ENCODE data around the gene SLC26A9.
"Not testable (repeated sequence)": the region's sequence is repeated elsewhere in the genome, so short reads cannot be mapped to it uniquely, and the experiment has no call there.

The SLC26A9 gene

GRCh38 chr1:205927247-205927646 is 16.0 kb downstream of the SLC26A9 start:
- DNase-seq (ENCODE audit: low read depth in 3 of 3, low spot score in 1 of 3), result no peak

GRCh38 chr1:205926636-205927035 is 16.6 kb downstream of the SLC26A9 start:
- DNase-seq (ENCODE audit: low read depth in 3 of 3, low spot score in 1 of 3), result no peak

- no peak for DNase-seq (ENCODE audit: low read depth in 3 of 3, low spot score in 1 of 3)
These were observed 17.0 kb downstream of the SLC26A9 start for GRCh38 chr1:205926213-205926612.

GRCh38 chr1:205925736-205926135 is 17.5 kb downstream of the SLC26A9 start:
- DNase-seq (ENCODE audit: low read depth in 3 of 3, low spot score in 1 of 3), result no peak

GRCh38 chr1:205924460-205924790 is 18.8 kb downstream of the SLC26A9 start:
- no peak for DNase-seq (ENCODE audit: low read depth in 3 of 3, low spot score in 1 of 3)

- no peak for DNase-seq (ENCODE audit: low read depth in 3 of 3, low spot score in 1 of 3)
These were observed 19.4 kb downstream of the SLC26A9 start for GRCh38 chr1:205923651-205924459.

GRCh38 chr1:205922806-205923205 is 20.4 kb downstream of the SLC26A9 start:
- no peak for DNase-seq (ENCODE audit: low read depth in 3 of 3, low spot score in 1 of 3)

GRCh38 chr1:205922314-205922713 is 20.9 kb downstream of the SLC26A9 start:
- no peak for DNase-seq (ENCODE audit: low read depth in 3 of 3, low spot score in 1 of 3)

- no peak for DNase-seq (ENCODE audit: low read depth in 3 of 3, low spot score in 1 of 3)
These were observed 21.7 kb downstream of the SLC26A9 start for GRCh38 chr1:205921570-205921909.

GRCh38 chr1:205920861-205921569 is 22.2 kb downstream of the SLC26A9 start:
- DNase-seq (ENCODE audit: low read depth in 3 of 3, low spot score in 1 of 3), result no peak

GRCh38 chr1:205920159-205920558 is 23.1 kb downstream of the SLC26A9 start:
- DNase-seq (ENCODE audit: low read depth in 3 of 3, low spot score in 1 of 3), result no peak

GRCh38 chr1:205918955-205919746 is 24.1 kb downstream of the SLC26A9 start:
- DNase-seq (ENCODE audit: low read depth in 3 of 3, low spot score in 1 of 3), result peak; percentile 10 to 61 (median 34)

- DNase-seq (ENCODE audit: low read depth in 3 of 3, low spot score in 1 of 3), result no peak
These were observed 25.6 kb downstream of the SLC26A9 start for GRCh38 chr1:205917466-205918238.

- no peak for DNase-seq (ENCODE audit: low read depth in 3 of 3, low spot score in 1 of 3)
These were observed 26.7 kb downstream of the SLC26A9 start for GRCh38 chr1:205916541-205916940.

GRCh38 chr1:205915354-205915990 is 27.8 kb downstream of the SLC26A9 start:
- DNase-seq (ENCODE audit: low read depth in 3 of 3, low spot score in 1 of 3), result no peak

GRCh38 chr1:205914730-205915129 is 28.5 kb downstream of the SLC26A9 start:
- DNase-seq (ENCODE audit: low read depth in 3 of 3, low spot score in 1 of 3), result no peak

- no peak for DNase-seq (ENCODE audit: low read depth in 3 of 3, low spot score in 1 of 3)
These were observed 29.1 kb downstream of the SLC26A9 start for GRCh38 chr1:205914155-205914507.

- no peak for DNase-seq (ENCODE audit: low read depth in 3 of 3, low spot score in 1 of 3)
These were observed 29.7 kb downstream of the SLC26A9 start for GRCh38 chr1:205913451-205914154.

GRCh38 chr1:205907794-205908193 is 35.5 kb downstream of the SLC26A9 start:
- DNase-seq (ENCODE audit: low read depth in 3 of 3, low spot score in 1 of 3), result no peak

- DNase-seq (ENCODE audit: low read depth in 3 of 3, low spot score in 1 of 3), result not testable (repeated sequence)
These were observed 38.2 kb downstream of the SLC26A9 start for GRCh38 chr1:205905095-205905494.
